ENCODE data around the gene CALU.

The CALU gene

DNA sequence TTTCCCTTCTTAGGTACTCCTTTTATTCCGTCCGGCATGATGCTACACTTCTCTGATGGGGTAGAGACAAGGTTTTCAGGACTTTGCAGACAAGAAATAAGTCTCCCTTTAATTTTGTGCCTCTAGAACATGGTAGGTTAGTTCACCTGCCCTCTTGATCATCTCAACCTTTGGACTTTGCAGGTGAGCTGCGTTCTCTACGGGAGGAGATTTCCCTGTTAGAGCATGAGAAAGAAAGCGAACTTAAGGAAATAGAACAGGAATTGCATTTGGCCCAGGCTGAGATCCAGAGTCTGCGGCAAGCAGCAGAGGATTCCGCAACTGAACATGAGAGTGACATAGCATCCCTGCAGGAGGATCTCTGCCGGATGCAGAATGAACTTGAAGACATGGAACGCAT, 61.8 kb downstream of the CALU start:
- TF ChIP-seq ZNF544 (tag by site-specific recombination; IDR thresholded peaks at IDR 0.05) (no peak), YY2 (tag by site-specific recombination; IDR thresholded peaks at IDR 0.05) (no peak), ZNF830 (tag by site-specific recombination; IDR thresholded peaks at IDR 0.05; ENCODE audit: low read depth) (no peak), ZNF169 (tag by site-specific recombination; IDR thresholded peaks at IDR 0.05) (no peak), ZSCAN23 (tag by site-specific recombination; IDR thresholded peaks at IDR 0.05) (no peak), ZNF473 (tag by site-specific recombination; IDR thresholded peaks at IDR 0.05) (no peak), EGR2 (tag by site-specific recombination; IDR thresholded peaks at IDR 0.05; ENCODE audit: low read depth) (no peak), BCL11A (tag by site-specific recombination; IDR thresholded peaks at IDR 0.05; ENCODE audit: low read depth) (no peak), ZBTB7A (tag by site-specific recombination; IDR thresholded peaks at IDR 0.05; ENCODE audit: low read depth) (no peak)
- TF ChIP-seq, protein P1, sequence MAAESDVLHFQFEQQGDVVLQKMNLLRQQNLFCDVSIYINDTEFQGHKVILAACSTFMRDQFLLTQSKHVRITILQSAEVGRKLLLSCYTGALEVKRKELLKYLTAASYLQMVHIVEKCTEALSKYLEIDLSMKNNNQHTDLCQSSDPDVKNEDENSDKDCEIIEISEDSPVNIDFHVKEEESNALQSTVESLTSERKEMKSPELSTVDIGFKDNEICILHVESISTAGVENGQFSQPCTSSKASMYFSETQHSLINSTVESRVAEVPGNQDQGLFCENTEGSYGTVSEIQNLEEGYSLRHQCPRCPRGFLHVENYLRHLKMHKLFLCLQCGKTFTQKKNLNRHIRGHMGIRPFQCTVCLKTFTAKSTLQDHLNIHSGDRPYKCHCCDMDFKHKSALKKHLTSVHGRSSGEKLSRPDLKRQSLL (tag by site-specific recombination; IDR thresholded peaks at IDR 0.05), result no peak
- POLR2A ChIA-PET, result interaction anchor here (0.6 kb wide), 1 partner anchor 53 kb away, joined by 3 read pairs; no protein-coding TSS in a partner anchor
- H3K4me3 ChIP-seq (ENCODE audit: low read depth, low read length), result no peak overlapping the region
- CTCF ChIA-PET, result interaction anchor here (0.6 kb wide), 1 partner anchor 367 kb away, joined by 3 read pairs; no protein-coding TSS in a partner anchor
- no peak overlapping the region for H3K27ac ChIP-seq (ENCODE audit: extremely low read depth, low read depth, low read length)
- no peaks in the 10 kb centered on the region for H3K9me3 ChIP-seq (ENCODE audit: control insufficient read depth, insufficient read depth, low read depth, low read length)
- no peaks in the 10 kb centered on the region for H3K4me1 ChIP-seq (ENCODE audit: control insufficient read depth, insufficient read depth, low read length)
- H3K36me3 ChIP-seq (ENCODE audit: control insufficient read depth in 2 of 2, insufficient read depth in 1 of 2, low read length in 2 of 2), result peaks cover 8 to 35% of the 10 kb centered on the region in 2 experiments; a peak in 2 of 3 replicates

DNA sequence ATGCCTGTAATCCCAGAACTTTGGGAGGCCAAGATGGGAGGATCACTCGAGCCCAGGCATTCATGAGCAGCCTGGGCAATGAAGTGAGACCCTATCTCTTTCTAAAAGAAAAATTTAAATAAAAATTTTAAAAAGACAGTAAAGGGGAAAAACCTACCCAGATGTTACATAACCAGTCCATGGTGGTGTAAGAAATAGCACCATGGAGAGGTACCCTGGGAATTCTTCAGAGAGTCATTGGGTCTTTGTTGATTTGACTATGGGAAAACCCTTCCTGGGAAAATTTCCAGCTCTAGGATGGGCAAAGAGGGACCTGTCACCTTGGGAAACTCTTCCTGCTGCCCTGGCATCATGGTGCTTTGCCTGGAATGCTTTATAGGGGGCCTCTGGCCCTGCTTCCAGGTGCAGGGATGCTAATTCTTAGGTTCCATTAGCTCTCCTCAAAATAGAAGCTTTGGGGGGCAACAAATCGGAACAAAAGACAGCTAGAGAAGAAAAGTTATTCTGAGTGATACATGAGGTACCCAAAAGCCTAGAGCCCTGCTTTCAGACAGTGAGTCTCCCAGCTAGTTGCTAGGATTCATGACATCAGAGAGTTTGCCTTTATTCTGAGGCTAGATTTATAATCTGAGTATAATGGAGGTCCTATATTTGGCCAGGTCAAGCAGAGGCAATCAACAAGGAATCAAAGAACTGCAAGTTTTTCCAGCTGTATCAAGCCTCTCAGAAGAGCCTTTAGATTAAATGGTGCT, 62.7 kb downstream of the CALU start:
- peaks cover 8 to 39% of the 10 kb centered on the region in 2 experiments; a peak in 2 of 3 replicates for H3K36me3 ChIP-seq (ENCODE audit: control insufficient read depth in 2 of 2, insufficient read depth in 1 of 2, low read length in 2 of 2)

DNA sequence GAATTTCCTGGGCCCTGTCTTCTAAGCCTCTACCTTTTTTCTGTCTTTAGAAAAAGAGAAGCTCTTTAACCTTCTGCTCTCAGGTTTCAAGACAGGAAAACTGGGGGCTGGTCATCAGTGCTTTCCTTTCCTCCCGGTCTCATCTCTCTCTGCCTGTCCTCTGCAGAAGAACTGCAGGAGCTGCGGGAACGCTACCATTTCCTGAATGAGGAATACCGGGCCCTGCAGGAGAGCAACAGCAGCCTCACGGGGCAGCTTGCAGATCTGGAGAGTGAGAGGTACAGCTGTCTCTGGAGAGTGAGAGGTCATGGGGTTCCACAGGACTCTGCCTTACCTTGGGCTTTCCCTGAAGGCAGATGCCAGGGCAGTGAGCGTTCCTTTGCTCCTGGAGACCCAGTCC, 65.3 kb downstream of the CALU start:
- H3K4me3 ChIP-seq (ENCODE audit: low read depth, low read length), result no peak overlapping the region
- no peaks in the 10 kb centered on the region for H3K4me1 ChIP-seq (ENCODE audit: control insufficient read depth, insufficient read depth, low read length)
- H3K27ac ChIP-seq (ENCODE audit: extremely low read depth, low read depth, low read length), result no peak overlapping the region
- TF ChIP-seq ZFP37 (tag by site-specific recombination; IDR thresholded peaks at IDR 0.05) (no peak), GLIS2 (tag by site-specific recombination; IDR thresholded peaks at IDR 0.05) (no peak)
- no peaks in the 10 kb centered on the region for H3K9me3 ChIP-seq (ENCODE audit: control insufficient read depth, insufficient read depth, low read depth, low read length)
- ChIA-PET POLR2A (no interaction called here), CTCF (interaction anchor here (1.2 kb wide), 1 partner anchor 79 kb away, joined by 4 read pairs; no protein-coding TSS in a partner anchor)
- peaks cover 8 to 48% of the 10 kb centered on the region in 2 experiments; a peak in 2 of 3 replicates for H3K36me3 ChIP-seq (ENCODE audit: control insufficient read depth in 2 of 2, insufficient read depth in 1 of 2, low read length in 2 of 2)

More for the DNA sequence above, 62.7 kb downstream of the CALU start:
- H3K27ac ChIP-seq (ENCODE audit: extremely low read depth, low read depth, low read length), result no peak overlapping the region
- no peaks in the 10 kb centered on the region for H3K4me1 ChIP-seq (ENCODE audit: control insufficient read depth, insufficient read depth, low read length)
- POLR2A ChIA-PET, result no interaction called here
- TF ChIP-seq, protein P2, sequence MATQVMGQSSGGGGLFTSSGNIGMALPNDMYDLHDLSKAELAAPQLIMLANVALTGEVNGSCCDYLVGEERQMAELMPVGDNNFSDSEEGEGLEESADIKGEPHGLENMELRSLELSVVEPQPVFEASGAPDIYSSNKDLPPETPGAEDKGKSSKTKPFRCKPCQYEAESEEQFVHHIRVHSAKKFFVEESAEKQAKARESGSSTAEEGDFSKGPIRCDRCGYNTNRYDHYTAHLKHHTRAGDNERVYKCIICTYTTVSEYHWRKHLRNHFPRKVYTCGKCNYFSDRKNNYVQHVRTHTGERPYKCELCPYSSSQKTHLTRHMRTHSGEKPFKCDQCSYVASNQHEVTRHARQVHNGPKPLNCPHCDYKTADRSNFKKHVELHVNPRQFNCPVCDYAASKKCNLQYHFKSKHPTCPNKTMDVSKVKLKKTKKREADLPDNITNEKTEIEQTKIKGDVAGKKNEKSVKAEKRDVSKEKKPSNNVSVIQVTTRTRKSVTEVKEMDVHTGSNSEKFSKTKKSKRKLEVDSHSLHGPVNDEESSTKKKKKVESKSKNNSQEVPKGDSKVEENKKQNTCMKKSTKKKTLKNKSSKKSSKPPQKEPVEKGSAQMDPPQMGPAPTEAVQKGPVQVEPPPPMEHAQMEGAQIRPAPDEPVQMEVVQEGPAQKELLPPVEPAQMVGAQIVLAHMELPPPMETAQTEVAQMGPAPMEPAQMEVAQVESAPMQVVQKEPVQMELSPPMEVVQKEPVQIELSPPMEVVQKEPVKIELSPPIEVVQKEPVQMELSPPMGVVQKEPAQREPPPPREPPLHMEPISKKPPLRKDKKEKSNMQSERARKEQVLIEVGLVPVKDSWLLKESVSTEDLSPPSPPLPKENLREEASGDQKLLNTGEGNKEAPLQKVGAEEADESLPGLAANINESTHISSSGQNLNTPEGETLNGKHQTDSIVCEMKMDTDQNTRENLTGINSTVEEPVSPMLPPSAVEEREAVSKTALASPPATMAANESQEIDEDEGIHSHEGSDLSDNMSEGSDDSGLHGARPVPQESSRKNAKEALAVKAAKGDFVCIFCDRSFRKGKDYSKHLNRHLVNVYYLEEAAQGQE (tag by site-specific recombination; IDR thresholded peaks at IDR 0.05), result peak; percentile 80
- TF ChIP-seq, protein P3, sequence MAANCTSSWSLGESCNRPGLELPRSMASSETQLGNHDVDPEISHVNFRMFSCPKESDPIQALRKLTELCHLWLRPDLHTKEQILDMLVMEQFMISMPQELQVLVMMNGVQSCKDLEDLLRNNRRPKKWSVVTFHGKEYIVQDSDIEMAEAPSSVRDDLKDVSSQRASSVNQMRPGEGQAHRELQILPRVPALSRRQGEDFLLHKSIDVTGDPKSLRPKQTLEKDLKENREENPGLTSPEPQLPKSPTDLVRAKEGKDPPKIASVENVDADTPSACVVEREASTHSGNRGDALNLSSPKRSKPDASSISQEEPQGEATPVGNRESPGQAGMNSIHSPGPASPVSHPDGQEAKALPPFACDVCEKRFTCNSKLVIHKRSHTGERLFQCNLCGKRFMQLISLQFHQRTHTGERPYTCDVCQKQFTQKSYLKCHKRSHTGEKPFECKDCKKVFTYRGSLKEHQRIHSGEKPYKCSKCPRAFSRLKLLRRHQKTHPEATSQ (tag by site-specific recombination; IDR thresholded peaks at IDR 0.05), result no peak
- no peak overlapping the region for H3K4me3 ChIP-seq (ENCODE audit: low read depth, low read length)
- no peaks in the 10 kb centered on the region for H3K9me3 ChIP-seq (ENCODE audit: control insufficient read depth, insufficient read depth, low read depth, low read length)
- CTCF ChIA-PET, result interaction anchor here (1.0 kb wide), 1 partner anchor 26 kb away, joined by 3 read pairs; no protein-coding TSS in a partner anchor
